ENCODE data around the gene DLG2. TPM values are rescaled to one million over a fixed set of nuclear protein-coding genes. Genes with fewer than 3 reads are reported as not detected.

The DLG2 gene
- total RNA-seq, 3 donors from 2014 or later (not counting 1 experiment from before 2014, with no cell fraction given), result 1.7 to 2.9 (median 2.2) TPM

GRCh38 chr11:83564870-83565269 is 2062.3 kb downstream of the DLG2 start:
- TF ChIP-seq CTCF (IDR thresholded peaks at IDR 0.05), result no peak
- H3K9me3 ChIP-seq (ENCODE audit: control insufficient read depth, insufficient read depth, low read length), result no peaks in the 10 kb centered on the region
- H3K4me3 Mint-ChIP-seq, result no peak overlapping the region
- no peak overlapping the region for H3K4me3 ChIP-seq (ENCODE audit: low read length)
- no peaks in the 10 kb centered on the region for H3K4me1 ChIP-seq (ENCODE audit: control insufficient read depth, insufficient read depth, low read length)
- no peaks in the 10 kb centered on the region for H3K27me3 ChIP-seq (ENCODE audit: control insufficient read depth, insufficient read depth, low read length)
- WGBS (ENCODE audit: insufficient coverage), result 89% methylated on average over 1 of the region's 1 CpG
- no peaks in the 10 kb centered on the region for H3K36me3 ChIP-seq (ENCODE audit: control insufficient read depth, insufficient read depth, low read length)
- H3K27me3 Mint-ChIP-seq (ENCODE audit: low read depth in 2 of 2), result peaks cover 0 to 3% of the 10 kb centered on the region in 2 donors
- no peaks in the 10 kb centered on the region for H3K4me1 Mint-ChIP-seq
- DNase-seq, result no peak
- no peak overlapping the region for H3K27ac Mint-ChIP-seq
- no peaks in the 10 kb centered on the region for H3K36me3 Mint-ChIP-seq
- no peak overlapping the region for H3K27ac ChIP-seq (ENCODE audit: low read length)
- ATAC-seq, result no peak
- intact Hi-C loops (cut with micrococcal nuclease), result no loop called here
- peaks cover 3 to 8% of the 10 kb centered on the region in 2 donors for H3K9me3 Mint-ChIP-seq

- no peaks in the 10 kb centered on the region for H3K27me3 ChIP-seq (ENCODE audit: control insufficient read depth, insufficient read depth, low read length)
- Mint-ChIP-seq H3K4me3 (no peak overlapping the region), H3K27ac (no peak overlapping the region), H3K4me1 (no peaks in the 10 kb centered on the region), H3K9me3 (peaks cover 5 to 7% of the 10 kb centered on the region in 2 donors), H3K36me3 (no peaks in the 10 kb centered on the region), H3K27me3 (ENCODE audit: low read depth in 2 of 2) (no peaks in the 10 kb centered on the region)
- H3K4me3 ChIP-seq (ENCODE audit: low read length), result no peak overlapping the region
- WGBS (ENCODE audit: insufficient coverage), result 100% methylated on average over 1 of the region's 2 CpGs
- no peak for ATAC-seq
- no peak for DNase-seq
- intact Hi-C loops (cut with micrococcal nuclease), result no loop called here
- no peak overlapping the region for H3K27ac ChIP-seq (ENCODE audit: low read length)
- H3K36me3 ChIP-seq (ENCODE audit: control insufficient read depth, insufficient read depth, low read length), result no peaks in the 10 kb centered on the region
- no peaks in the 10 kb centered on the region for H3K4me1 ChIP-seq (ENCODE audit: control insufficient read depth, insufficient read depth, low read length)
- no peak for TF ChIP-seq CTCF (IDR thresholded peaks at IDR 0.05)
- H3K9me3 ChIP-seq (ENCODE audit: control insufficient read depth, insufficient read depth, low read length), result no peaks in the 10 kb centered on the region
Measured at GRCh38 chr11:83558281-83558680, 2068.9 kb downstream of the DLG2 start.

GRCh38 chr11:83557653-83558052 is 2069.5 kb downstream of the DLG2 start:
- H3K27ac Mint-ChIP-seq, result no peak overlapping the region
- Histone ChIP-seq H3K27ac (ENCODE audit: low read length) (no peak overlapping the region), H3K4me3 (ENCODE audit: low read length) (no peak overlapping the region), H3K4me1 (ENCODE audit: control insufficient read depth, insufficient read depth, low read length) (no peaks in the 10 kb centered on the region), H3K9me3 (ENCODE audit: control insufficient read depth, insufficient read depth, low read length) (no peaks in the 10 kb centered on the region), H3K27me3 (ENCODE audit: control insufficient read depth, insufficient read depth, low read length) (no peaks in the 10 kb centered on the region), H3K36me3 (ENCODE audit: control insufficient read depth, insufficient read depth, low read length) (no peaks in the 10 kb centered on the region)
- peaks cover 5 to 9% of the 10 kb centered on the region in 2 donors for H3K9me3 Mint-ChIP-seq
- ATAC-seq (no peak), DNase-seq (no peak)
- intact Hi-C loops (cut with micrococcal nuclease), result no loop called here
- H3K4me1 Mint-ChIP-seq, result no peaks in the 10 kb centered on the region
- no peak overlapping the region for H3K4me3 Mint-ChIP-seq
- H3K36me3 Mint-ChIP-seq, result no peaks in the 10 kb centered on the region
- no peaks in the 10 kb centered on the region for H3K27me3 Mint-ChIP-seq (ENCODE audit: low read depth in 2 of 2)
- TF ChIP-seq CTCF (IDR thresholded peaks at IDR 0.05), result no peak
- WGBS (ENCODE audit: insufficient coverage), result 45% methylated on average over 2 of the region's 2 CpGs

- DNase-seq (no peak), ATAC-seq (no peak)
- H3K4me1 Mint-ChIP-seq, result no peaks in the 10 kb centered on the region
- no peak overlapping the region for H3K4me3 Mint-ChIP-seq
- no peaks in the 10 kb centered on the region for H3K9me3 ChIP-seq (ENCODE audit: control insufficient read depth, insufficient read depth, low read length)
- no peaks in the 10 kb centered on the region for H3K36me3 Mint-ChIP-seq
- H3K36me3 ChIP-seq (ENCODE audit: control insufficient read depth, insufficient read depth, low read length), result no peaks in the 10 kb centered on the region
- peaks cover 5 to 7% of the 10 kb centered on the region in 2 donors for H3K9me3 Mint-ChIP-seq
- no peak for TF ChIP-seq CTCF (IDR thresholded peaks at IDR 0.05)
- H3K27me3 ChIP-seq (ENCODE audit: control insufficient read depth, insufficient read depth, low read length), result no peaks in the 10 kb centered on the region
- H3K27me3 Mint-ChIP-seq (ENCODE audit: low read depth in 2 of 2), result no peaks in the 10 kb centered on the region
- intact Hi-C loops (cut with micrococcal nuclease), result no loop called here
- no peak overlapping the region for H3K27ac ChIP-seq (ENCODE audit: low read length)
- no peak overlapping the region for H3K4me3 ChIP-seq (ENCODE audit: low read length)
- H3K27ac Mint-ChIP-seq, result no peak overlapping the region
- H3K4me1 ChIP-seq (ENCODE audit: control insufficient read depth, insufficient read depth, low read length), result no peaks in the 10 kb centered on the region
Measured at GRCh38 chr11:83554876-83555275, 2072.3 kb downstream of the DLG2 start.
